Measurements from ENCODE around the gene BZW2.
"Not testable (repeated sequence)": the region's sequence is repeated elsewhere in the genome, so short reads cannot be mapped to it uniquely, and the experiment has no call there.

BZW2 gene

DNA sequence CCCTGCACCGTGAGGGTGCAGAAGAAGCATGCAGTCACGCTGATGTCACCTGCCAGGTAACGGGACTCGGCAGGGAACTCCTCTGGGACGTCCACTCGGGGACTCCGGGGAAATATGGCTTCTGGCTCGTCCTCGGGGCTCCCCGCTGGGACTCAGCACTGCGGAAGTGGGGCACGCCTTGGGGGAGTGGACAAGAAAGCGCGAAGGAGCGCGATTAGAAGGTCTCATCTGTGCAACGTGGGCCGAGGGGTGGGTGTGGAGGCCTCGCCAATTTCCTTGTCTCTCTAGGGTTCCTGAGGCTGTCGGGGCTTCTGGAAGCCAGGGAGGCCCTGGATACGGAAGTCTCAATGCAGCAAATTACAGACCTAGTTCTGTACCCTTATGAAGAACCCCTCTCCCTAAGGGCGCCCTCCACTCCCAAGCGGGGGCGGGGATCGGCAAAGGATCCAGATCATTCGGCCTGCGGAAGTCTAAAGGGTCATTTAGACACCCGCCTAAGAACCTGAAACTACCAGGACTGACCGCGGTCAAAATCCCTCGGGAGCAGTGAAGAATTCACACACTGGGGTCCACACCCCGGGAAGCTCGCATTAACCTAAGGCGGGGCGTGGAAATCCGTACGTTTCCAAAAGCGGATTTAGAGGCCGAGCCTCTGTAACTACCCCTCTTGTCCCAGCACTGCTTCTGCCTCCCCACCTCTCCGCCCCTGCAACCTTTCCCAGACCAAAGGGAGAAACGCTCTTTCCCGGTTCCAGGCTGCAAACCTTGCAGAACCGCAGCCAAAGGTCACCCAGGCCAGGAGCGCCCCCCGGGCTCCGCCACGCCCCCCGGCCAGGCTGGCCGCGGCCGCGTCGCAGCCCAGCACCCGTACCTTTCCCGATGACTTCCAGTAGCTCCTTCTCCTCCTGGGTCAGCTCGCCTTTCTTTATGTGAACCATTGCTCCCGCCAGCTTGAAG is 1.1 kb upstream of the BZW2 start:
- peak; percentile 24 to 26 for DNase-seq (ENCODE audit: low read depth in 1 of 2, low spot score in 1 of 2)

DNA sequence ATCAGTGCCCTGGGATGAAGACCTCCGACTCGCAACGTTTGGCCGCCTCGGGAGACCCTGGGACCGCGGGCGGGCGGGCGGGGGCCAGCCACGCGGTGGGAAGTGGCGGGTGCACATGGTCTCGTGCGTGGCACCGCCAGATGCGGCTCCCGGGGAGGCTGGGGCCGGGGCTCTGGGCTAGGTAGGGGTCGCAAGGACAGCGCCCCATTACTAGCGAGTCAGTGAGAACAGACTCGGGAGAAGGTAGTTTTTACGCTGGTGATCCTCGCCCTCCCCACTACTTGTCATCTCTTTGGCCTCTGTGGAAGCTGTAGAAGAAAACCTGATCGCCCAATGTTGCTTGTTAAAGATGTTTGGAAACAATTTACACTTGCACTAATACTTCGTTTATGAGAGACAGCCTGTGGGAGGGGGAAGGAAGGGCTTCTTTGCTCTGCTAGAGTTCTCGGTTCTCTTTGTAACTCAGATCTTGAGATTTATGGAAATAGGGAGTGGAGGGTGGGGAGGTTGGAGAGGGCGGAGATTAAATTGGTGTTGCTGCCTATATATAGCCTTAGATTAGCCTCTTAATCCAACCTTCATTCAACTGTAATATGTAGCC is 591 bp downstream of the BZW2 start:
- DNase-seq (ENCODE audit: low read depth in 1 of 2, low spot score in 1 of 2), result no peak

DNA sequence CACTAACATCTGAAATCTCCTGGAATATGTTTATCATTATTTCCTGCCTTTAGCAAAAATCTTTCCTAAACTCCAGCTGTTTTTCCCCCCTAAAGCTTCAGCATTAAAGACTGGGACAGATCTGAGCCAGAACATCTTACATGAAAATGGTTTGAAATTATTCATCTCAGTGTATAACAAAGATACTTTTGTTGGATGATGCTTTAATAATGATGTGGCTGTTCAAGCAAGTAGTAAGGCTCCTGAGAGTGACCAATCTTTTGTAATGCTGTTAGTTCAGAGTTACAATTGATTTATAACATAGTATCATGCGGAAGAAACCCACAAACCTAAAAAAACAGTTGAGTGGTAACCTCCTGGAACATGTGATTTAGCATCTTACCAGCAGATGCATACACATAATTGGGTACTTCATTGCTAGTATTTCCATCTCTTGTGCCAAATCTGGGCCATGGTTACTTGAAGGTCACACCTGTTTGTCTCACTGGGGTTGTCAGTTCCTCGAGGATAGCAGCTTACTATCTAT is 1.5 kb downstream of the BZW2 start:
- DNase-seq (ENCODE audit: low read depth in 1 of 2, low spot score in 1 of 2), result no peak

DNA sequence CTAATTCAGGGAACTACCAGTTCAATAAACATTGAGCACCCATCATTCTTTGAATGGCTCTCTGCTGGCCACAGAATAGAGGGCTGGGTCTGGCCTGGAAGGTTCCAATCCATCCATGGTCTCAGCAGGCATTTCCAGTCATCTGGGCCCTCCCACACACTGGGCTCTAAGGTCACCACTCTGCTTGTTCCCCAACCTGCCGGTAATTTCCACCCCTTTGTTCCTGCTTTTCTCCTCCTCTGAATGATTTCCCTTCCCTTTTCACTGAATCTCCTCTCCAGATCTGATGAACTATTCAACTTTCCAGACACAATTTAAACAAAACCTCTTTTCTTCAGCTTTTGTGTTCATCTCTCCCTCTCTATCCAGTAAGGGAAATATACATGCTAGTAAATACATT is 2.6 kb downstream of the BZW2 start:
- no peak for DNase-seq (ENCODE audit: low read depth in 1 of 2, low spot score in 1 of 2)

- DNase-seq (ENCODE audit: low read depth in 1 of 2, low spot score in 1 of 2), result no peak
Observed at GRCh38 chr7:16649196-16649595, 3.2 kb downstream of the BZW2 start.

GRCh38 chr7:16650266-16650665 is 4.3 kb downstream of the BZW2 start:
- no peak for DNase-seq (ENCODE audit: low read depth in 1 of 2, low spot score in 1 of 2)

DNA sequence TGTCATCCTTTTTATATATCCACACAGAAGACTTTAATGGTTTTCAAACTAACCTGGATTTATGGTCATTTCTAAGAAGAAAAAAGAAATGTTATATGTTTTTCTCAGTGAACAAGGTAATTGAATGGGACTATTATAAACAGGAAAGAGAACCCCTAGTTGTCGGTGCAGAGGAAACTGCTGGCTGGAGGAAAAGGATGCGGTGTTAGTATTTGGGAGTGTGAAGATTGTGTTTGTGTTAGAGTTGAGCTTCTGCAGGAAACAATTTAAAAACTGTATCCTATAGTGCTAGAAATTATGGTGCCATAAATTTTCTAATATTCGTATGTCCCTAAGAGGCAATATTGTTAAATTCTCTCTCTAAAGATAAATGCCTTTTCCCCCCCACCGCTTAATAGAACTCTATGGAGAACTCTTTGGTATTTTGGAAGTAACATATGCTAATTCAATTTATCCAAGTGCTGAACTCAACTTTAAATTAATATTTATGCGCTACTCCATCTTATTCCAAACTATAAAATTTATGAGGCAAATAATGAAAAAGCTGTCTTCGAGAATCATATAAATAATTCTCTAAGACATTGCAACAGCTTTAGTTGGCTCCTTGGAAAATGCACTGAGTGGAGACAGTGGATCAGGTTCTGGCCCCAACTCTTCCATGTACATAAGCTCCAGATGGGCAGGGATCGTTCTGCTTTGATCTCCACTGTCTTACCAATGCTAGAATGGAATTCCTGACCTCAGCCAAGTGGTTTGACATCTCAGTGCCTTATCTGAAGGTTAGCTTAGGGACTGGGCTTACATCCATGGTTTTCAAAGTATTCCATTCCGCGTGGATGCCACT is 5.6 kb downstream of the BZW2 start:
- DNase-seq (ENCODE audit: low read depth in 1 of 2, low spot score in 1 of 2), result no peak

- DNase-seq (ENCODE audit: low read depth in 1 of 2, low spot score in 1 of 2), result no peak
Observed at GRCh38 chr7:16652240-16652583, 6.2 kb downstream of the BZW2 start.

- no peak for DNase-seq (ENCODE audit: low read depth in 1 of 2, low spot score in 1 of 2)
Observed at GRCh38 chr7:16652888-16653287, 6.9 kb downstream of the BZW2 start.

GRCh38 chr7:16655394-16655793 is 9.4 kb downstream of the BZW2 start:
- no peak for DNase-seq (ENCODE audit: low read depth in 1 of 2, low spot score in 1 of 2)

GRCh38 chr7:16656141-16656540 is 10.2 kb downstream of the BZW2 start:
- no peak for DNase-seq (ENCODE audit: low read depth in 1 of 2, low spot score in 1 of 2)

- DNase-seq (ENCODE audit: low read depth in 1 of 2, low spot score in 1 of 2), result no peak
Observed at GRCh38 chr7:16657656-16658279, 11.8 kb downstream of the BZW2 start.

- not testable (repeated sequence) for DNase-seq (ENCODE audit: low read depth in 1 of 2, low spot score in 1 of 2)
Observed at GRCh38 chr7:16659854-16660497, 14.0 kb downstream of the BZW2 start.

DNA sequence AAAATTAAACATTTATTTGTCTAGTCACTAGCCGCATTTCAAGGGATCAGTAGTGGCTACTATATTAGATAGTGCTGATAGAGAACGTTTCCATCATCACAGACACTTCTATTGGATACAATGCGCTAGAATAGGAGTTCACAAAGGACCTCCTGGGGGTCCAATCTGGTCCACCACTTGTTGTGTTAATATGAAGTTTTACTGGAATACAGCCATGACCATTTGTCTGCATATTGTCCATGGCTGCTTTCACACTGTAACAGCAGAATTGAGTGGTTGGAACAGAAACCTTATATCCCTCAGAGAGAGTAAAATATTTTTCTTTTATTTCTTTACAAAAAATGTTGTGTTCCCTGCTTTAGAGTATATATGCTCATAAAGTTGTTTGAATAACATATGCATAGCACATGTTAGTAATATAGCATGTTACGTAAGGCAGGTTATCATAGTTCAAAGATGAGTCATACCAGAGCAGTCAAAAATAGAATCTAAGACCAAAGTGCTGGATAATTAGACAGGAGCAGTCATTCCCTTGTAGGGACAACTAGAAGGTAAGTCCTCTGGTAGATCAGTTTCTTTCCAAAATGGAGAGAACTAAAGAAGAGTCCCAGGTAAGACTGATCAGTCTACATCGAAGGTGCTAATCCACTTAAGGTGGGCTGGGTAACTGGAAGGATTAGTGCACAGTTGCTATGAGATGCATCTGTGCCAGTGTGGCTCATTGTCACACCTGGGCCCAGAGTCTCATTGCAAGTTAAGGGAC is 14.9 kb downstream of the BZW2 start:
- no peak for DNase-seq (ENCODE audit: low read depth in 1 of 2, low spot score in 1 of 2)

DNA sequence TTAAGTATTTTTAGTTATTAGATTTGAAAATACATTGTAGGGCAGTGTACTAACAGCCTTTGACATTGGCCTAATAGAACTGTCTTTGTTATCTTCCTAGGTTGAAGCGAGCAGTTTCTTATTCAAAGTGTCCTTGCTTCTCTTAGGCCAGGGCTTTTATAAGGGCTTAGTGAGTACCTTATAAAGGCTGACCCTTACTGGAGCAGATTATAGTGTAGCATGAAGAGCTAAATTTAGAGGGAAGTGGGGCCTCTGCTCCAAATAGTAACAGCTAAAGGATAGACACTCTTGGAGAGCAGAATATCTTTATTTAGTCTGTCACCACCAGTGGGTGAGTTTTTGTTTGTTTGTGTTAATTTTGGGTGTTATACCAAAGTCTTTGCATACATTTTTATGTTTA is 15.9 kb downstream of the BZW2 start:
- no peak for DNase-seq (ENCODE audit: low read depth in 1 of 2, low spot score in 1 of 2)

DNA sequence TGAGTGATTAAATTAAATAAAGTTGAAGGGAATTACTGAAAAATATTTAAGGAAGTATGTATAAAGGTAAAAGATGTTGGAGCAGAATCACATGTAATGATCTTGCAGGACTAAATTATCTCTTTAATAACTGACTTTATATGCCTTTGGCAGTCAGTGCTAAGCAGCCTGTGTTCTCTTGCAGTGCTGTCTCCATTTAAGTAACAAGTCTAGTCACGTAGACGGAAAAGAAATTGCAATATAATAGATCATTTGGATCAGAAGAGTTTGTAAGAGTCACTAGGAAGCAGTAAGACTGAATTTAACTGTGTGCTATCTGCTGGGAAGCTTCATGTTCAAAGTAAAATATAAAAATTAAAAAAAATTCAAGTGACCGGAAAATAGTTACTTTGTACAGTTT is 21.4 kb downstream of the BZW2 start:
- no peak for DNase-seq (ENCODE audit: low read depth in 1 of 2, low spot score in 1 of 2)

DNA sequence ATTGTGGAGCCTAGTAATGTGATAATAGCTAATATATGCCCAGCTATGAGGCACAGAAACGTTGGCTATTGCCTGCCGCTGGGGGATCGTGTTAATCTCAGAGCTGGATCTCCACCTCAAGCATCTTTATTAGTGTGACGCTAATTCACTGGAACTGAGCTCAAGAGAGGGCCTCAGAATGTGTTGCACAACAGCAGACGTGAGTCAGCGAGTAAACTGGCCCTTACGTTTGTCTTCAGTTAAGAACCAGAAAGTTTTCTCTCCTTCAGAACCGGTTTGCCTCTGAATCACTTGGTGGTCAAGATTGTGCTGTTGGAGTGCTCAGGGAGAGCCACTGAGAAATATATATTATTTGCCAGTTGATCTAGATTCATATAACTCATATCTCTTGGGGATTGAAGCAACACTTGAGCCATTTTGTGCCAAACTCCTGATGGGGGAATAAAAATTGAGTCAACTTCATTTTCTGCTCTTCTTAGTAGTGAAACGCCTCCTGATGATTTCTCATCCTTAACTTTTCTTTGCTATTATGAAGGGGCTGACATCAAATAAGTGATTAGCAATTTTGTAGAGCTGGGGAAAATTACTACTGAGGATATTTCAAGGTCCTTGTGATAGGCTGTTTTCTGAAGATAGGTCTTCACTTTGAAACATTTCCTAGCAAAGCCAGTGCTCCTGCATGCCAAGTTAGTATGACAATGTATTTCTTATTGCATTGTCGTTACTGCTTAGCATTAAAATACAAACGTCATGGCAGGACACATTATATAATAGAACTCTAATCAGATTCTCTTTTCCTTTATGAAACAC is 22.3 kb downstream of the BZW2 start:
- DNase-seq (ENCODE audit: low read depth in 1 of 2, low spot score in 1 of 2), result no peak

GRCh38 chr7:16668978-16669377 is 23.0 kb downstream of the BZW2 start:
- no peak for DNase-seq (ENCODE audit: low read depth in 1 of 2, low spot score in 1 of 2)

DNA sequence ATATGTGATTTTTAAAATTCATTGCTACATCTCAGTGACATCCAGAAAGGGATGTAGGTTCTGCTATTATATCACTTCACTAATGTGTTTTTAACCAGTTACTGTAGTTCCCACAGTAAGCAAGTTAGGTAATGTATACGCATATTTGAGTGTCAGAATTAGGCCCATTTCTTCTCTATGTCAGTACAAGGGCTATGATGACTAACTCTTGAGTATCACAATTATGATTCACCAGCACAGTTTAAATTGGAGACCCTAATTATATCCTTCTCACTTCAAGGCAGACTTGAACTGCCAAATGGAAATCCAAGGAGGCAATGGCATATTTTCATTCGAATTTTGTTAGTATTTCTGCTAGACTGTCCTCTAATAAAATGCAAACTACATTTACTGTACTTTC is 23.6 kb downstream of the BZW2 start:
- DNase-seq (ENCODE audit: low read depth in 1 of 2, low spot score in 1 of 2), result no peak
